ENCODE results near the gene ISLR2. TPM values are rescaled to one million over a fixed set of nuclear protein-coding genes. Genes with fewer than 3 reads are reported as not detected.

ISLR2 gene
- total and polyA plus RNA-seq, 4 donors: 0.03 TPM; not detected in 3

GRCh38 chr15:74137537-74137894, 7.1 kb downstream of the ISLR2 start:
- TF ChIP-seq YY1 (IDR thresholded peaks at IDR 0.05): no peak
- TF ChIP-seq FOXA1 (IDR thresholded peaks at IDR 0.05): no peak
- TF ChIP-seq MAX (IDR thresholded peaks at IDR 0.05): no peak
- TF ChIP-seq ZBTB33 (IDR thresholded peaks at IDR 0.05): no peak
- no peak for TF ChIP-seq HNF4A (conservative IDR thresholded peaks at IDR 0.05)
- TF ChIP-seq RAD21 (IDR thresholded peaks at IDR 0.05): no peak
- no peak for TF ChIP-seq EGR1 (IDR thresholded peaks at IDR 0.05; ENCODE audit: low read depth in 2 of 2)
- TF ChIP-seq FOXA2 (IDR thresholded peaks at IDR 0.05): no peak
- TF ChIP-seq GABPA (IDR thresholded peaks at IDR 0.05 in 1 of 2, conservative IDR thresholded peaks at IDR 0.05 in 1 of 2): no peak
- no peak for TF ChIP-seq JUND (IDR thresholded peaks at IDR 0.05)
- Histone ChIP-seq H3K4me3 (ENCODE audit: low read depth in 1 of 3, low read length in 3 of 3) (no peak overlapping the region), H3K36me3 (ENCODE audit: control insufficient read depth in 4 of 4, insufficient read depth in 3 of 4, low read depth in 1 of 4, low read length in 3 of 4) (no peaks in the 10 kb centered on the region), H3K4me1 (ENCODE audit: control insufficient read depth in 4 of 4, insufficient read depth in 4 of 4, low read length in 3 of 4) (peaks cover 14 to 37% (median 22%) of the 10 kb centered on the region in 4 donors), H3K27me3 (ENCODE audit: control insufficient read depth in 4 of 4, insufficient read depth in 4 of 4, low read length in 3 of 4) (peaks cover 5 to 15% (median 12%) of the 10 kb centered on the region in 4 donors), H3K9me3 (ENCODE audit: control insufficient read depth in 4 of 4, low read length in 3 of 4) (peaks cover 0 to 3% (median 0%) of the 10 kb centered on the region in 4 donors), H3K9ac (ENCODE audit: low read depth in 1 of 2, low read length in 2 of 2) (no peak overlapping the region), H3K27ac (ENCODE audit: low read depth in 1 of 2, low read length in 2 of 2) (no peak overlapping the region)
- WGBS: 72% methylated on average over 2 of the region's 2 CpGs
- DNase-seq (ENCODE audit: low spot score): no peak

- 87% methylated on average over 4 of the region's 4 CpGs for WGBS
- peaks cover 11 to 26% (median 21%) of the 10 kb centered on the region in 4 donors for H3K4me1 ChIP-seq (ENCODE audit: control insufficient read depth in 4 of 4, insufficient read depth in 4 of 4, low read length in 3 of 4)
- no peak overlapping the region for H3K27ac ChIP-seq (ENCODE audit: low read depth in 1 of 2, low read length in 2 of 2)
- no peaks in the 10 kb centered on the region for H3K9me3 ChIP-seq (ENCODE audit: control insufficient read depth in 4 of 4, low read length in 3 of 4)
- H3K9ac ChIP-seq (ENCODE audit: low read depth in 1 of 2, low read length in 2 of 2): no peak overlapping the region
- no peaks in the 10 kb centered on the region for H3K36me3 ChIP-seq (ENCODE audit: control insufficient read depth in 4 of 4, insufficient read depth in 3 of 4, low read depth in 1 of 4, low read length in 3 of 4)
- DNase-seq (ENCODE audit: low spot score): no peak
- TF ChIP-seq RAD21 (IDR thresholded peaks at IDR 0.05) (no peak), MAX (IDR thresholded peaks at IDR 0.05) (no peak), JUND (IDR thresholded peaks at IDR 0.05) (no peak), HNF4G (IDR thresholded peaks at IDR 0.05) (no peak), GABPA (IDR thresholded peaks at IDR 0.05 in 1 of 2, conservative IDR thresholded peaks at IDR 0.05 in 1 of 2) (no peak), HNF4A (conservative IDR thresholded peaks at IDR 0.05) (no peak), NR2F2 (IDR thresholded peaks at IDR 0.05) (no peak), CTCF (IDR thresholded peaks at IDR 0.05; ENCODE audit: low read depth, low read length, missing input control) (no peak), REST (IDR thresholded peaks at IDR 0.05) (no peak), EGR1 (IDR thresholded peaks at IDR 0.05; ENCODE audit: low read depth in 2 of 2) (no peak), ZBTB33 (IDR thresholded peaks at IDR 0.05) (no peak), SP1 (IDR thresholded peaks at IDR 0.05) (no peak), RXRA (IDR thresholded peaks at IDR 0.05) (no peak), TAF1 (conservative IDR thresholded peaks at IDR 0.05) (no peak), ATF3 (IDR thresholded peaks at IDR 0.05) (no peak), FOXA2 (IDR thresholded peaks at IDR 0.05) (no peak), YY1 (IDR thresholded peaks at IDR 0.05) (no peak)
- H3K27me3 ChIP-seq (ENCODE audit: control insufficient read depth in 4 of 4, insufficient read depth in 4 of 4, low read length in 3 of 4): peaks cover 4 to 14% (median 8%) of the 10 kb centered on the region in 4 donors
- no peak overlapping the region for H3K4me3 ChIP-seq (ENCODE audit: low read depth in 1 of 3, low read length in 3 of 3)
Measured at GRCh38 chr15:74138642-74139041, 8.3 kb downstream of the ISLR2 start.
